Islet precursor cell (in vitro differentiated cells): ENCODE results near the gene PDXDC1.
"Not testable (repeated sequence)": the region's sequence is repeated elsewhere in the genome, so short reads cannot be mapped to it uniquely, and the experiment has no call there.

Experiments
- DNase-seq: peaks from one replicate; pipeline ENCODE4 v3.0.0-alpha.2; 2018

PDXDC1 gene

GRCh38 chr16:15168953-15169652 is 194.3 kb downstream of the PDXDC1 start:
- DNase-seq: not testable (repeated sequence)

GRCh38 chr16:15179909-15180308 is 205.1 kb downstream of the PDXDC1 start:
- not testable (repeated sequence) for DNase-seq

GRCh38 chr16:15180946-15181345 is 206.1 kb downstream of the PDXDC1 start:
- DNase-seq: not testable (repeated sequence)

- not testable (repeated sequence) for DNase-seq
These were observed 209.2 kb downstream of the PDXDC1 start for GRCh38 chr16:15184000-15184399.
